K562 (cell line): ENCODE results near the gene PLCG2. TPM values are rescaled to one million over a fixed set of nuclear protein-coding genes. Genes with fewer than 3 reads are reported as not detected.

Experiments
- FOXO4 ChIP-seq: fragments of 450-650 bp; formaldehyde crosslinking; IDR thresholded peaks from 2 replicates; pipeline ENCODE4 v1.4.0; 2020; ENCODE audit warnings: mild to moderate bottlenecking, moderate library complexity
- MAFF ChIP-seq: IDR thresholded peaks from 2 replicates; pipeline ENCODE4 v1.6.1; 2012; ENCODE audit warnings: low read length, improper control_type of control experiment
- NCOA2 ChIP-seq, 2 experiments: fragments of 450-650 bp; IDR thresholded peaks; 2 replicates each; pipeline ENCODE4 v1.6.1; 2018; ENCODE audit warnings: mild to moderate bottlenecking in 2 of 2, moderate library complexity in 1 of 2; ENCODE audit not compliant: partially characterized antibody in 2 of 2
- NFIC ChIP-seq: fragments of 450-650 bp; IDR thresholded peaks from 2 replicates; pipeline ENCODE4 v1.6.1; 2017; ENCODE audit warnings: mild to moderate bottlenecking, inconsistent platforms
- PRMT5 ChIP-seq: sonication (generic); formaldehyde crosslinking; IDR thresholded peaks from 2 replicates; pipeline ENCODE4 v1.5.0; 2020; ENCODE audit warnings: missing genetic modification reagents
- TFE3 ChIP-seq: fragments of 450-650 bp; formaldehyde crosslinking; IDR thresholded peaks from 2 replicates; pipeline ENCODE4 v1.4.0; 2020; ENCODE audit warnings: mild to moderate bottlenecking, mixed read lengths
- THAP12 ChIP-seq: fragments of 250-450 bp; sonication (Bioruptor Pico); IDR thresholded peaks from 2 replicates; pipeline ENCODE4 v1.9.0; 2021; ENCODE audit warnings: mild to moderate bottlenecking, inconsistent platforms
- ZBTB49 ChIP-seq: sonication (generic); formaldehyde crosslinking; IDR thresholded peaks from 2 replicates; pipeline ENCODE4 v1.8.0; 2022; ENCODE audit warnings: missing genetic modification reagents, mild to moderate bottlenecking, borderline replicate concordance
- polyA plus RNA-seq, 8 experiments: library from polyadenylated mRNA; depleted of rRNA in 4 of 8; stranded (reverse) in 5 of 8; unstranded in 3 of 8; fragments of >200 nt; fragmentation: Nextera tagmentation in 2 of 8; fragmentation: Illumina TruSeq in 1 of 8; extraction: Ambion mirVana in 2 of 8; extraction: Trizol in 1 of 8; gene quantifications; 2 replicates each; pipeline versions ENCODE4 v1.2.1 to v1.2.3, GENCODE V29; 2011 to 2014; ENCODE audit warnings: inconsistent platforms in 1 of 8, missing spikeins in 1 of 8
- total RNA-seq, 7 experiments: library from RNA; depleted of rRNA in 6 of 7; stranded (reverse); fragments of >200 nt in 6 of 7; fragmentation: Illumina TruSeq in 2 of 7; extraction: Trizol in 2 of 7; gene quantifications; 2 replicates each; pipeline versions ENCODE4 v1.2.1 to v1.2.3, GENCODE V29; 2011 to 2021; ENCODE audit warnings: low replicate concordance in 1 of 7

PLCG2 gene
- total and polyA plus RNA-seq, 9 of the 15 experiments (the other 6 are each of a cell fraction or from before 2014, with no cell fraction given), result 0.94 to 7.1 (median 3.1) TPM

- TF ChIP-seq FOXO4 (CRISPR knock-in tag) (no peak), PRMT5 (CRISPR knock-in tag) (no peak), TFE3 (CRISPR knock-in tag) (no peak), MAFF (no peak), NFIC (no peak), ZBTB49 (CRISPR knock-in tag) (no peak), THAP12 (no peak), NCOA2 (IDR thresholded peaks at IDR 0.05; ENCODE audit: partially characterized antibody in 2 of 2) (no peak)
These were observed 96.4 kb downstream of the PLCG2 start (continued) for GRCh38 chr16:81875461-81875860.
